ENCODE results near the gene POFUT2. TPM values are rescaled to one million over a fixed set of nuclear protein-coding genes. Genes with fewer than 3 reads are reported as not detected.
A peak's percentile ranks its signal among the peaks of the same experiment; 100 is the strongest.

Gene POFUT2, protein sequence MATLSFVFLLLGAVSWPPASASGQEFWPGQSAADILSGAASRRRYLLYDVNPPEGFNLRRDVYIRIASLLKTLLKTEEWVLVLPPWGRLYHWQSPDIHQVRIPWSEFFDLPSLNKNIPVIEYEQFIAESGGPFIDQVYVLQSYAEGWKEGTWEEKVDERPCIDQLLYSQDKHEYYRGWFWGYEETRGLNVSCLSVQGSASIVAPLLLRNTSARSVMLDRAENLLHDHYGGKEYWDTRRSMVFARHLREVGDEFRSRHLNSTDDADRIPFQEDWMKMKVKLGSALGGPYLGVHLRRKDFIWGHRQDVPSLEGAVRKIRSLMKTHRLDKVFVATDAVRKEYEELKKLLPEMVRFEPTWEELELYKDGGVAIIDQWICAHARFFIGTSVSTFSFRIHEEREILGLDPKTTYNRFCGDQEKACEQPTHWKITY
- 35.4 and 39.5 TPM in 2 replicates for total RNA-seq
- long read RNA-seq = 0 reads

DNA sequence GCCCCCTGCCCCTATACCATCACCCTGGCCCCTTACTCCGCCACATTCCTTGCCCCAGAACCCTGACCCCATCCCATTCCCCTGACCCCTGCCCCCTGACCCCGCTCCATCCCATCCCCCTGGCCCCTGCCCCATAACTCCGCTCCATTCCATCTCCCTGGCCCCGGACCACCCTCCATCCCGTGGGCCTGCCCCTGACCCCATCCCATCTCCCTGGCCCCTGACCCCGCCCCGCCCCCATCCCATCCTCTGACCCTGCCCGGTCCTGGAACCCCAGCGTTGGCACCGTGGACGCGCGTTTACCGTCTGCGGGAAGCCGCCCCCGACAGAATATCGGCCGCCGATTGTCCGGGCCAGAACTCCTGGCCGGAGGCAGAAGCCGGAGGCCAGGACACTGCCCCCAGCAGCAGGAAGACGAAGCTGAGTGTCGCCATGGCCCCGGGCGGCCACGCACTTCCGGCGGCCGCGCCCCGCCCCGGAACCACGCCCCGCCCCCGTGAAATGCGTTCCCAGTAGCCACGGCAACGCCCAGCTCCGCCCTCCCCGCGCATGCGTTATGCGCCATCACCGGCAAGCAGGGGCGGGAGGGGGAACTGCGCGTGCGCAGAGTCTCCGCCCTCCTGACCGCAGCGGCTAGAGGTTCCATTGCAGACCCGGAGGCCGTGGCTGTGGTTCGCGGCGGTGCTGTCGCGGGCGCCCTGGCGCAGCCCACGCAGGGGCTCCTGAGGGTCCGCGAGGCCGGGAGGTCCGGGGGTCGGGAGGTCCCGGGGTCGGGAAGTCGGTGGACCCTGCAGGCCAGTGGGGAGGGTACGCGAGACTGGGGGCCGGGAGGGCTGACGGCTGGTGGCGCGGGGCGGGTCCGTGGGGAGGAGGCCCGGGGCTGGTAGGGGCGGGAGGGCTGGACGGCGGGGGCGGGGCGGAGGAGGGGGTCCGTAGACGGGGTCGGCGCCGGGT is at the start of gene POFUT2:
POFUT2 (minus strand) TSS at position 458 of the 954 bp plus-strand sequence; CDS start at position 434, 24 bp downstream.
- H3K36me3 Mint-ChIP-seq (ENCODE audit: low read depth) = peaks cover 5% of the 10 kb centered on the region
- TF ChIP-seq, protein P1, sequence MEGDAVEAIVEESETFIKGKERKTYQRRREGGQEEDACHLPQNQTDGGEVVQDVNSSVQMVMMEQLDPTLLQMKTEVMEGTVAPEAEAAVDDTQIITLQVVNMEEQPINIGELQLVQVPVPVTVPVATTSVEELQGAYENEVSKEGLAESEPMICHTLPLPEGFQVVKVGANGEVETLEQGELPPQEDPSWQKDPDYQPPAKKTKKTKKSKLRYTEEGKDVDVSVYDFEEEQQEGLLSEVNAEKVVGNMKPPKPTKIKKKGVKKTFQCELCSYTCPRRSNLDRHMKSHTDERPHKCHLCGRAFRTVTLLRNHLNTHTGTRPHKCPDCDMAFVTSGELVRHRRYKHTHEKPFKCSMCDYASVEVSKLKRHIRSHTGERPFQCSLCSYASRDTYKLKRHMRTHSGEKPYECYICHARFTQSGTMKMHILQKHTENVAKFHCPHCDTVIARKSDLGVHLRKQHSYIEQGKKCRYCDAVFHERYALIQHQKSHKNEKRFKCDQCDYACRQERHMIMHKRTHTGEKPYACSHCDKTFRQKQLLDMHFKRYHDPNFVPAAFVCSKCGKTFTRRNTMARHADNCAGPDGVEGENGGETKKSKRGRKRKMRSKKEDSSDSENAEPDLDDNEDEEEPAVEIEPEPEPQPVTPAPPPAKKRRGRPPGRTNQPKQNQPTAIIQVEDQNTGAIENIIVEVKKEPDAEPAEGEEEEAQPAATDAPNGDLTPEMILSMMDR (conservative IDR thresholded peaks at IDR 0.05) = no peak
- H3K9me3 Mint-ChIP-seq = no peaks in the 10 kb centered on the region
- H3K4me3 Mint-ChIP-seq = peak within 1 kb of the TSS; percentile 87
- peaks cover 35% of the 10 kb centered on the region for H3K4me1 Mint-ChIP-seq
- H3K27me3 Mint-ChIP-seq (ENCODE audit: low read depth) = no peaks in the 10 kb centered on the region
- DNase-seq (ENCODE audit: low read depth, low spot score) = peak; percentile 99
- no peak within 1 kb of the TSS for H3K27ac Mint-ChIP-seq (ENCODE audit: unreplicated experiment)

DNA sequence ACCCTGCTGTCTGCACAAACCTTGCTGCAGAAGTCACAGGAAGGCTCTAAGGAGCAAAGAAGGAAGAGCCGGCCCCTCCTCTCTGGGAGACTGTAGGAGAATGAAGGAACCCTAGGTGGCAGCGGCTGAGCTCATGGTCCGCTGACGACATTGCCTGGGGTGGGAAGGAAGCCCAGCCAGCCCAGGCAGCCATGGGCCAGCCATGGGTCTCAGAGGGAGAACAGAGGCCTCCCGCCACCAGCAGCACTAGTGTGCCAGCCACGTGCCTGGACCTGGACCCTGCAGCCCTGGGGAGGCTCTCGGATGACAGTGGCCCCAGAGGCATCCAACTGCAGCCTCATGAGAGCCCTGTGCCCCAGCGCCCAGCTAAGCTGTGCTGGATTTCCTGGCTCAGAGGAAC is 49.2 kb upstream of the POFUT2 start:
- DNase-seq (ENCODE audit: low read depth, low spot score) = no peak
- no peak overlapping the region for H3K27ac Mint-ChIP-seq (ENCODE audit: unreplicated experiment)

DNA sequence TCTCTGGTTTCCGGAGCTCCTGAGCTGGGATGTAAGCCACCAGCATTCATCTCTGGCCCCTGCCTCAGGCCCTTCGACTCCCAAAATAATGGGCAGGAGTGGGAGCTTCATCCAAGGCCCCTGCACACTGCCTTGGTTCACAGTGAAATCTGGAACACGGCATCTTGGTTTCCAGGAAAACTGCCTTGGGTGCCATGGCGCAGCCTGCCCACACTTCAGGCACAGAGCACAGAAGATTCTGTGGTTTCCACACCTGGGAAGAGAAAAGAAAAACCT is 48.8 kb upstream of the POFUT2 start:
- Mint-ChIP-seq H3K36me3 (ENCODE audit: low read depth) (no peaks in the 10 kb centered on the region), H3K4me1 (peaks cover 26% of the 10 kb centered on the region), H3K27ac (ENCODE audit: unreplicated experiment) (no peak overlapping the region), H3K9me3 (peaks cover 2% of the 10 kb centered on the region), H3K4me3 (no peak overlapping the region), H3K27me3 (ENCODE audit: low read depth) (peaks cover 19% of the 10 kb centered on the region)
- DNase-seq (ENCODE audit: low read depth, low spot score) = no peak
- TF ChIP-seq, protein P1 (conservative IDR thresholded peaks at IDR 0.05) = no peak

More for the DNA sequence above, 49.2 kb upstream of the POFUT2 start:
- Mint-ChIP-seq H3K27me3 (ENCODE audit: low read depth) (peaks cover 19% of the 10 kb centered on the region), H3K36me3 (ENCODE audit: low read depth) (no peaks in the 10 kb centered on the region), H3K4me3 (no peak overlapping the region), H3K9me3 (peaks cover 2% of the 10 kb centered on the region), H3K4me1 (peaks cover 23% of the 10 kb centered on the region)
- TF ChIP-seq, protein P1 (conservative IDR thresholded peaks at IDR 0.05) = no peak

DNA sequence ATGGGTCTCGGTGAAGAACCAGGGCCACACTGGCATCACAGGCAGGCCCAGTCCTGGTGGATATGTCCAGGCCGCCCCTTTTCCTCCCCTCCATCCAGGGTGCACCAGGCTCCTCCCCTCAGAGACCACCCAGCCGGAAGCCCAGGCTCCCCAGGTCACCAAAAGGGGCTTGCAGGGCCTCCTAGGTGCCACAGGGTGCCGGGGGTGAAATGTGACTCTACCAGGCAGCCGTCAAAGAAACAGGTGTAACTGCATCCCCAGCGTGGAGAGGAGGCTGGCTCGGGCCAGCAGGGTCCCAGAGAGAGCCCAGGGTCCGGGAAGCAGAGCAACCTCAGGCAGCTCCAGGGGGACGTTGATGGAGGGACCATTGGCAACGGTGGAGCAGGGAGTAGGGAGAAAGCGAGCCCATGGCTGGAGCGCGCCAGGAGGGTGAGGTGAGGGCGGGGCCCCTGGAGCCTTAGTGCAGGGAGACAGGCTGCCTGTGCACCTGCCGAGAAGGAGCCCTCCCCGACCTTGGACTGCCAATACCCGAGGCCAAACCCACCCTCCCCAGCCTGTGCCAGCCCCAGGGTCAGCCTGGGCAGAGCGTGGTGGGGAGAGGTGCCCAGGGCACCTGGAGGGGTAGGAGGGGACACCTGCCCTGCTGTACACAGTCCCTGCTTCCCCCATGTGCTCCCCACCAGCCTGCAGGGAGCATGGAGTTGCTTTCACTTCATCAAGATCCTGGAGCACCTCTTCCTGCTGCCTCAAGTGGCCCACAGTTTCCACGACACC is 48.3 kb upstream of the POFUT2 start:
- H3K27ac Mint-ChIP-seq (ENCODE audit: unreplicated experiment) = no peak overlapping the region
- H3K9me3 Mint-ChIP-seq = peaks cover 2% of the 10 kb centered on the region

More for the DNA sequence above, 48.3 kb upstream of the POFUT2 start:
- TF ChIP-seq, protein P1 (conservative IDR thresholded peaks at IDR 0.05) = no peak
- Mint-ChIP-seq H3K27me3 (ENCODE audit: low read depth) (peaks cover 19% of the 10 kb centered on the region), H3K4me1 (peaks cover 30% of the 10 kb centered on the region), H3K36me3 (ENCODE audit: low read depth) (no peaks in the 10 kb centered on the region), H3K4me3 (no peak overlapping the region)
- no peak for DNase-seq (ENCODE audit: low read depth, low spot score)
